DMS114 treated with DMSO at 0.1 percent for 48 hours (cell line): ENCODE data around the gene FKBP11.
A peak's percentile ranks its signal among the peaks of the same experiment; 100 is the strongest.
"Not testable (repeated sequence)": the region's sequence is repeated elsewhere in the genome, so short reads cannot be mapped to it uniquely, and the experiment has no call there.

Experiments used
- DNase-seq: peaks from one replicate; lab custom pipeline; 2025; ENCODE audit not compliant: unreplicated experiment; lab: John Stamatoyannopoulos, UW

Gene FKBP11

DNA sequence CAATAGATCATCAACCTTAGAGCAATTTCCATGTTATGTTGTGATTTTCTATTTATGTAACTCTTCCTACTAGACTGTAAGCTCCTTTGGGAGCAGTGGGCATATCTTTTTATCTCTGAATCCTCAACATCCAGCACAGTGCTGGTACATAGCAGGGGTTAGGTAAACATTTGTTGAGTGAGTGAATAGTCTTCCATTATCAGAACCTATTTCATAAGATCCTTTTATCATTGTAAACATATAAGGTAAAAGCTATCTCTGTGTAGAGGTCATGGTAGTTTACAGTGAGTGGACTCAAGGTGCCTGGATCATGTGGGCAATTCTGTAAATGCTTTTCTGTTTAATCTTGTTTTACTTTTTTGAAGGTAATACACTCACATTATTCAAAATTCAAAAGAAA, 15.1 kb downstream of the FKBP11 start:
- no peak for DNase-seq

GRCh38 chr12:48909698-48910097, 15.6 kb downstream of the FKBP11 start:
- DNase-seq: not testable (repeated sequence)

- DNase-seq: no peak
Observed at GRCh38 chr12:48907245-48907644, 18.0 kb downstream of the FKBP11 start.

- no peak for DNase-seq
Observed at GRCh38 chr12:48903982-48904411, 21.3 kb downstream of the FKBP11 start.

DNA sequence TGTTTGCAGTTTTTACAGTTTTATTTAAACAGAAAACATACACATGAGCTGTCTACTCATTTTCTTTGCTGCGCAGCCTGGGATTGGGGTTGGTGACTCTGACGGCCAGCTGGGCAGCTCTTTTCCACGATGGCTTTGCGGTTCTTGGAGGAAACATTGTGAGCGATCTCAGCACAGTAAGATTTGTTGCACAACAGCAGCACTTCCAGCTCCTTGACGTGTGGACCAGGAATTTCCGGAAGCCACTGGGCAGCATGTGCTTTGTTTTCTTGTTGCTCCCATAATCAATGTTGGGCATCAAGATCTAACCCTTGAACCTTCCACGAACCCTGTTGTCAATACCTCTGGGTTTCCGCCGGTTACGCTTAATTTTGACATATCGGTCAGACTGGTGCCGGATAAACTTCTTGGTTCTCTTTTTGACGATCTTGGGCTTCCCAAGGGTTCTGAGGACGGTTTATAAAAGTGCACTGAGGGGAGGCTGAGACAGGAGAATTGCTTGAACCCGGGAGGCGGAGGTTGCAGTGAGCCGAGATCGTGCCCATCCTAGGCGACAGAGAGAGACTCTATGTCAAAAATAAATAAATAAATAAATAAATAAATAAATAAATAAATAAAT, 21.8 kb downstream of the FKBP11 start:
- DNase-seq: no peak

DNA sequence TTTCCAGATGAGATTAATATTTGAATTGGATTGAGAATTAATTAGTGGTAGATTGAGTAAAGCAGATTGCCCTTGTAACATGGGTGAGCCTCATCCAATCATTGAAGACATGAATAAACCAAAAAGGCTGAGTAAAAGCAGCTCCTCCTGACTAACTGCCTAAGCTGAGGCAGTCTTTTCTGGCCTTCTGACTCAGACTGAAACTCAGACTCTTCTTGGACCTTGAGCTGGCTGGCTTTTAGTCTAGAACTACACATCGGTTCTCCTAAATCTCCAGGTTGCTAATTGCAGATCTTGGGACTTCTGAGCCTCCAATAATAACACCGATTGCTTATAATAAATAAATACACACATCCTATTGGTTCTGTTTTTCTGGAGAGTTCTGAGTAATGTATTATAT, 24.0 kb downstream of the FKBP11 start:
- no peak for DNase-seq

DNA sequence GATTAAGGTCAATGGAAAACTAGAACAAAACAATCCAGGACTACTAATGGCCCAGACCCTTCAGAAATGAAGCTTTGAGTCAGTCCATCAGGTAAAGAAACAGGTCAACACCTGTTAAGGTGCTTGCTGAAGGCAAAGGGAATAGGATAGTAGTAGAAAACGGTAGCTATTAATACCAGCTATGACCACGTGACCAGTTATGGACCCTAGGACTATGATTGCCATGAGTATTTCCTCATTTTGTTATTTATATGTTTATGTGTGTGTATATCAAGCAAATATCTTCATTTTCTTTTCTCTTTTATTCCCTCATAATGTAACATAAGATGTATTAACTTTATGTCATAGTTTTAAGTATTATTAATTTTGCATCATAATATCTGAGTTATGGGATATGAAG, 25.6 kb downstream of the FKBP11 start:
- no peak for DNase-seq

GRCh38 chr12:48894271-48894670, 31.0 kb downstream of the FKBP11 start:
- DNase-seq: no peak

DNA sequence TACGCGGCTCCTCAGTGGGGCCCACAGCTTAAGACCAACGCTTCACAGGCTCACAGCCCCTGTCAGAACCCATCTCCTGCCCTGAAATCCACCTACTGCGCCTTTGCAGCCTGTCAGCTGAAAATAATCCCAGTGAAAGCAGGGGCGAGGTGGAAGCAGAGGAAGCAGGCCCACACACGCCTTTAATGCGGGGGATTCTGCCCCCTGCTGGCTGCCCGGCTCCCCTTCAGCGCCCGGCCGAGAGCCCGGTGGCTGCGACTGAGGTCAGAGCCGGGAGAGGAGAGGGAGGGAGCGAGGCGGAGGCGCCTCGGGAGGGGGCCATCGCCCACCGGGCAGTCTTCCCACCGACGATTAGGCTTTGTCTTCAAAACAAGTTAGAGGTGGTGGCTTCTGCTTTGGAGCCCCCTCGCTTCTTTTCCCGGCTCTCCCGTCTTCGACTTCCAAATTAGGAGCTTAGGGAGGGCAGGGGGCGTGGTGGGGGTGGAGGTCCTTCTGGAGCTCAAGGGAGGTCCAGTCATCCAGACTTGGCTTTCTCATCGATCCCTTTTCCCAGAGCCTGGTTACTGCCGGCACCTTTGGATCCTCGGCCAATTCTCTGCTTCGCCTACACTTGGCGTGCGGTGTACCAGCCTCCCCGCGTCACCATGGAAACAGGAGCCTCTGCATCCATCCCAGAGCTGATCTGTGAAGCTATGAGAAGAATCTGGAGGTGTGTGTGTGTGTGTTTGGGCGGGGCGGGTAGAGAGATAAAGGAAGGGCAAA, 34.5 kb downstream of the FKBP11 start:
- peak; percentile 61 for DNase-seq

DNA sequence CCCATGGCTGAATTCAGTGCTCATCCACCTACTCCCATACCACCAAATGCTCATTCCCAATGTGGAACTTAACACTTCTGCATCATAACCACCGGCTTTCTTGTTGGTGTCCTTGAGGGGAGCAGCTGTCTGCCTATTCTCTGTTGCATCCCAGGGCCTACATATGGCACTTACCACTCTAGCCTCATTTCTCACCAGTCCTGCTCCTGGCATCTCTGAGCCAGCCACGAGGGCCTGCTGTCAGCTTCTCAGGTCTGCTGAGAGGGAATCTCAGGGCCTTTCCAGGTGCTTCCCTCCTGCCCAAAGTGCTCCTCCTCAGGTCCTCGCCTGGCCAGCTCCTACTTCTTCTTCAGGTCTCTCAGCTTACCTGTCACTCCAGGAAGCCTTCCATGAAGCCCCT, 35.6 kb downstream of the FKBP11 start:
- DNase-seq: no peak

- no peak for DNase-seq
Observed at GRCh38 chr12:48883305-48884161, 41.8 kb downstream of the FKBP11 start.

GRCh38 chr12:48882972-48883304, 42.4 kb downstream of the FKBP11 start:
- no peak for DNase-seq

DNA sequence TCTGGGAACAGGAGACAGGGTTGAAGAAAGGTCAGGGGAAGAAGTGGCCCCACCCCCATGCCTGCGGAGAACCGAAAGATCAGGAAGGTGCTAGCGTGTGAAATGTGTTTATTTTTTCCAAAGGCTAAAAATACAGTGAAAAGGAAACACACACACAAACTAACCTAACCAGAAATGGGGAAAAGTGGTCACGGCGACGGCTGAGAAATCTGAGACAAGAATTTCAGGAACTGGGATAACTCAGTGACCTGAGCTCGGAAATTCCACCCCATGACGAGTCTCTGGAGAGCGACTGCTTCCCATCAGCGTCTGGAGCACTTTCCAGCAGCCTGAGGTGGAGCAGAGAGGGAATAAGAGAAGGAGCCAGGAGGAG, 43.0 kb downstream of the FKBP11 start:
- DNase-seq: no peak

- DNase-seq: no peak
Observed at GRCh38 chr12:48881686-48882314, 43.5 kb downstream of the FKBP11 start.

DNA sequence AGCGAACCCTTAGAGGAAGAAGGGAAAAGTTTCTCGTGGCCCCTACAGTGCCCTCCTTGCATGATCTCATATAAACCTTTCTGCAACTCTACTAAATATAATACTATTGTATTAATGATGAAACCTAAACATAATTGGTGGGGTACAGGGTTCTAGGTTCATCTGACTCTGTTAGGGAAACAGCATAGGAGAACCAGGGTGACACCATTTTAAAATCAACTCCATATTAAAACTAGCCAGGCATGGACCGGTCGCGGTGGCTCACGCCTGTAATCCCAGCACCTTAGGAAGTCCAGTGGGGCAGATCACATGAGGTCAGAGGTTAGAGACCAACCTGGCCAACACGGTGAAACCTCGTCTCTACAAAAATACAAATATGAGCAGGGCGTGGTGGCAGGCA, 44.6 kb downstream of the FKBP11 start:
- no peak for DNase-seq

- no peak for DNase-seq
Observed at GRCh38 chr12:48878548-48878947, 46.7 kb downstream of the FKBP11 start.

DNA sequence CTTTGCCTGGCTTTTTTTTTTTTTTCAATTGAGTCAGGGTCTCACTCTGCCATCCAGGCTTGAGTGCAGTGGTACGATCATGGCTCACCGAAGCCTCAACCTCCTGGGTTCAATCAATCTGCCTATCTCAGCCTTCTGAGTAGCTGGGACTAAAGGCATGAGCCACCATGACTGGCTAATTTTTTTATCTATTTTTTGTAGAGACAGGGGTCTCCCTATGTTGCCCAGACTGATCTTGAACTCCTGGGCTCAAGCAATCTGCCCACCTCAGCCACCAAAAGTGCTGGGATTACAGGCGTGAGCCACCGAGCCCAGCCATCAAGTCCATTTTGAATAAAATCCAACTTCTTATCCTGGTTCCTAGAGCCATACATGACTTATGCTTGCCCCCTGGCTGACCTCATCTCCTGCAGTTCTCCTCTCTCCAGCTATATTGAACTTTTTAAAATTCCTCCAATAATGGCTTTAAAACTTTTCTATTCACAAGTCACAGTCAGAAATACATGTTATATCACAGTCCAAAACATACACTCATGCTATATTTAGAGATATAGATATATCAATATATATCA, 49.3 kb downstream of the FKBP11 start:
- no peak for DNase-seq

DNA sequence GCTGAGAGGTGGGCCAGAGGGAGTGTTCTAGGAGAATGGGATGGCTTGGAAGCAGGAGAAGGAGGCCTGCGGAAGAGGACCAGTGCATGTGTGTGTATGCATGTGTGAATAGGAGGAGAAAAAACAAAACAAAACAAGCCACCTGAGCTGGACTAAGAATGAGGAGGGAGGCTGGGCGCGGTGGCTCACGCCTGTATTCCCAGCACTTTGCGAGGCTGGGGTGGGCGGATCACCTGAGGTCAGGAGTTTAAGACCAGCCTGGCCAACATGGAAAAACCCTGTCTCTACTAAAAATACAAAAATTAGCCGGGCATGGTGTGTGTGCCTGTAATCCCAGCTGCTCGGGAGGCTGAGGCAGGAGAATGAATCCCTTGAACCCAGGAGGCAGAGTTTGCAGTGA, 51.8 kb downstream of the FKBP11 start:
- not testable (repeated sequence) for DNase-seq

DNA sequence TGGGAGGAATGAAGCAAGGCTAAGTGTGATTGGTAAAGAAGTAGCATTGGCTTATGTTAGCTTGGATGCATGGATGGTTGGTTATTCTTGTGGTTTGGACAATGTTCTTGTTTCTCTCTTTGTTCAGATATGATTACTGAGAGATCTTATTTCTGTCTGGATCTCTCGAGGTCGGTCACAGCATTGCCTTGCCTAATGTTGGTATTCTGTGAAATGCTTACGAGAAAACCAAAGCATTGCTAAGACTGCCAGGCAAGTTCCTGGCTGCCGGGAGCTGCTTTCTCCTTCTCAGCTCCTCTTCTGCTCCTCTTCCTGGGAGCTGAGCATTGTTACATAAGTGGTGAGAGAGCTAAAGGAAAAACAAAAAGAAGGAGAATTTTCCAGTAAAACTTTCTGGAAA, 52.2 kb downstream of the FKBP11 start:
- no peak for DNase-seq
